ENCODE data around the gene ATP9B. TPM values are rescaled to one million over a fixed set of nuclear protein-coding genes. Genes with fewer than 3 reads are reported as not detected.
A peak's percentile ranks its signal among the peaks of the same experiment; 100 is the strongest.
"Not testable (repeated sequence)": the region's sequence is repeated elsewhere in the genome, so short reads cannot be mapped to it uniquely, and the experiment has no call there.

Gene ATP9B
- total RNA-seq, 2 donors from 2014 or later = 69.5 to 72.4 TPM

GRCh38 chr18:79169958-79170555 is 100.9 kb downstream of the ATP9B start:
- Mint-ChIP-seq H3K4me3 (no peak overlapping the region), H3K27ac (peak overlapping the region; percentile 14), H3K4me1 (peaks cover 9% of the 10 kb centered on the region), H3K36me3 (ENCODE audit: low read depth) (peaks cover 13% of the 10 kb centered on the region), H3K27me3 (no peaks in the 10 kb centered on the region)
- DNase-seq (no peak), ATAC-seq (no peak)
- H3K9me3 ChIP-seq (ENCODE audit: control insufficient read depth, low read length, poor library complexity, severe bottlenecking) = no peaks in the 10 kb centered on the region

- Mint-ChIP-seq H3K36me3 (ENCODE audit: low read depth) (peaks cover 12% of the 10 kb centered on the region), H3K4me1 (peaks cover 12% of the 10 kb centered on the region)
- H3K9me3 ChIP-seq (ENCODE audit: control insufficient read depth, low read length, poor library complexity, severe bottlenecking); ATAC-seq; H3K27ac Mint-ChIP-seq; H3K4me3 Mint-ChIP-seq; DNase-seq; H3K27me3 Mint-ChIP-seq: not testable (repeated sequence)
Measured at GRCh38 chr18:79172331-79172730, 103.1 kb downstream of the ATP9B start.

- no peak overlapping the region for H3K4me3 Mint-ChIP-seq
- DNase-seq (no peak), ATAC-seq (no peak)
- H3K27ac Mint-ChIP-seq = no peak overlapping the region
- no peaks in the 10 kb centered on the region for H3K9me3 ChIP-seq (ENCODE audit: control insufficient read depth, low read length, poor library complexity, severe bottlenecking)
- H3K36me3 Mint-ChIP-seq (ENCODE audit: low read depth) = peaks cover 16% of the 10 kb centered on the region
- H3K27me3 Mint-ChIP-seq = no peaks in the 10 kb centered on the region
- H3K4me1 Mint-ChIP-seq = peaks cover 15% of the 10 kb centered on the region
Measured at GRCh38 chr18:79173742-79174141, 104.5 kb downstream of the ATP9B start.

- no peak for DNase-seq
- ATAC-seq = no peak
- H3K4me1 Mint-ChIP-seq = peaks cover 28% of the 10 kb centered on the region
- H3K36me3 Mint-ChIP-seq (ENCODE audit: low read depth) = peaks cover 21% of the 10 kb centered on the region
- no peak overlapping the region for H3K4me3 Mint-ChIP-seq
- no peaks in the 10 kb centered on the region for H3K27me3 Mint-ChIP-seq
- H3K27ac Mint-ChIP-seq = peak overlapping the region; percentile 11
- no peaks in the 10 kb centered on the region for H3K9me3 ChIP-seq (ENCODE audit: control insufficient read depth, low read length, poor library complexity, severe bottlenecking)
Measured at GRCh38 chr18:79178113-79178531, 108.9 kb downstream of the ATP9B start.

DNA sequence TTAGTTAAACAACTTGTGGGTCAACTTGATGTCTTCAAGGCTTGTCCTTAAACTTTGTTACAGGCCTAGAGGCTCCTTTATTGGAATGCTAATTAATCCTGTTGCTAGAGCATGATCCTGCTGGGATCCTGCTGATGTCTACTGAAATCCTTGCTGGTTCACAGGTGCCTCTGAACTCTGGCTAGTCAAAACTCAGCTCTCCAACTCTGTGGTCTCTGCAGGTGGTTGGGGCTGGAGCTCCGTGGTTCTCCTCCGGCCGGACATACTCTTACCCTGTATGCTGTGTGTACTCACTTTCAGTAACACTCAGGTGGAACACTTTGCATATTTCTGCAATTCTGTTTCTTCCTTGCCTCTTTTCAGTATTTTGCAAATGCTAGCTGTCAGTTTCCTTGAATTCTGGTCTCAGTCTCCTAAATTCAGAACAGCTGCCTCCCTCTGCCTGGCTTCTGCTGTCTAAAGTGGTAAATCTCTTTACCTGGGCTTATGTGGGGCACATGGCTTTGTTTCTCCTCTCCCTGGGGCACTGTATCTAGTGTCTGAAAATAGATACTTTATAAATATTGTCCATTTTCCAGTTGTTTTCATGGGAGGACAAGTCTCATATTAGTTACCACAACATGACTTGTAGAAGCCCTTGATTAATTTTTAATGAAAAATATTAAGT is 113.0 kb downstream of the ATP9B start:
- H3K36me3 Mint-ChIP-seq (ENCODE audit: low read depth) = peaks cover 11% of the 10 kb centered on the region
- no peak for DNase-seq
- H3K27ac Mint-ChIP-seq = no peak overlapping the region
- peaks cover 26% of the 10 kb centered on the region for H3K4me1 Mint-ChIP-seq
- no peaks in the 10 kb centered on the region for H3K27me3 Mint-ChIP-seq
- H3K4me3 Mint-ChIP-seq = no peak overlapping the region
- no peaks in the 10 kb centered on the region for H3K9me3 ChIP-seq (ENCODE audit: control insufficient read depth, low read length, poor library complexity, severe bottlenecking)
- no peak for ATAC-seq

GRCh38 chr18:79185648-79186047 is 116.5 kb downstream of the ATP9B start:
- no peak for ATAC-seq
- Mint-ChIP-seq H3K36me3 (ENCODE audit: low read depth) (peaks cover 4% of the 10 kb centered on the region), H3K27me3 (no peaks in the 10 kb centered on the region), H3K27ac (no peak overlapping the region), H3K4me3 (no peak overlapping the region), H3K4me1 (peaks cover 15% of the 10 kb centered on the region)
- H3K9me3 ChIP-seq (ENCODE audit: control insufficient read depth, low read length, poor library complexity, severe bottlenecking) = no peaks in the 10 kb centered on the region
- DNase-seq = no peak

GRCh38 chr18:79186649-79187048 is 117.5 kb downstream of the ATP9B start:
- Mint-ChIP-seq H3K36me3 (ENCODE audit: low read depth) (peaks cover 2% of the 10 kb centered on the region), H3K27me3 (no peaks in the 10 kb centered on the region), H3K27ac (no peak overlapping the region), H3K4me3 (no peak overlapping the region), H3K4me1 (peaks cover 12% of the 10 kb centered on the region)
- DNase-seq (no peak), ATAC-seq (no peak)
- no peaks in the 10 kb centered on the region for H3K9me3 ChIP-seq (ENCODE audit: control insufficient read depth, low read length, poor library complexity, severe bottlenecking)

DNA sequence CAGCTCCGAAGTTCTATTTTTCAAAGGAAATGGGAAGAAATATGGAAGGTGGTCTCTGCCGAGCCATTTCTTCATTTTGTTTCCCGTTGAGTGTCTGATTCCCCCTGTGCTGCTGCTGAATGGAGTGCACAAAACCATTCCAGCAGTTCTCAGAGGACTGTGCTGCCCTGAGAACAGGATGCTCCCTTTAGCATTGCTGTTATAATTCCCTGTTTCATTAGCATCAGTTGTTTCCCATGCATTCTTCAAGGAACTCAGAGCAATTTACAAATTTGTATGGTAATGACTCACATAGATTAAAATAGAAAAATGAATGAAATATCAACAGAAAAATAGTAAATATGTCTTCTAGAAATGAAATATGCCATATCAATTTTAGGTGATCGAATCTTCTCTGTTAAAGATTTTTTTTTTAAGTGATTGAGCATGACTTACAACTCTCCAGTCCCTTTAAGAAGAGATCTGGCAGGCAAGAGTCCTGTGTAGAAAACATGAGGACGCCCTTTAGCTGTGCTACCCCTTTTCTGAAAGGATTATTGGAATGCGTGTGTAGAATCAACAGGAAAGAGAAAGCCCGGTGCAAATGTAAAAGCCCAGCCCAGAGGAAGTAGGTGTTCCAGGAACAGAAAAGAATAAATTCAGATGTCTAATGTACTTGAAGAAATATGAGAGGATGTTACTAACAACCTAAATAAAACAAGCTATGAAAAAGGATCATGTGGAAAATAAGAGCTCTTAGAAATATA is 118.5 kb downstream of the ATP9B start:
- no peak for ATAC-seq
- Mint-ChIP-seq H3K4me3 (no peak overlapping the region), H3K27ac (no peak overlapping the region), H3K4me1 (peaks cover 5% of the 10 kb centered on the region), H3K27me3 (no peaks in the 10 kb centered on the region), H3K36me3 (ENCODE audit: low read depth) (no peaks in the 10 kb centered on the region)
- no peaks in the 10 kb centered on the region for H3K9me3 ChIP-seq (ENCODE audit: control insufficient read depth, low read length, poor library complexity, severe bottlenecking)
- no peak for DNase-seq

GRCh38 chr18:79191418-79191817 is 122.2 kb downstream of the ATP9B start:
- no peak overlapping the region for H3K4me3 Mint-ChIP-seq
- DNase-seq (no peak), ATAC-seq (no peak)
- no peaks in the 10 kb centered on the region for H3K9me3 ChIP-seq (ENCODE audit: control insufficient read depth, low read length, poor library complexity, severe bottlenecking)
- no peak overlapping the region for H3K27ac Mint-ChIP-seq
- H3K27me3 Mint-ChIP-seq = no peaks in the 10 kb centered on the region
- H3K36me3 Mint-ChIP-seq (ENCODE audit: low read depth) = peaks cover 2% of the 10 kb centered on the region
- H3K4me1 Mint-ChIP-seq = peaks cover 5% of the 10 kb centered on the region

DNA sequence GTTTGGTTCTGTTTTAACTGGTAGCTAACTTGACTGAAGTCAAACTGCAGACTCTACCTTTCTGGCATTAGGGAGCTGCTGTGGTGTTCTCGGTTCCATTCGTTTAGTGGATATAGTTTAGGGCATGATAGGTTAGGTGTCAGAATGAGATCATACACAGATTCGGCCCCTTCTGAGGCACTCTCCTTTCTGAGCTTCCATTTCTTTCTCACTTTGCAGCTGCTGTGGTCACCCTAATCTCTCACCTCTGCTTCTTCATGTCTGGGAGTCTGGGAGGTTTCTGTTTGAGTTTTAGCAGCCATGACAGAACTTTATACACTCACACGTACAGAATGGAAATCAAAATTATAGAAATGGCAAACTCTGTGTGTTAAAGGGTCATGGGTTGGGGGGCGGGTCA is 122.8 kb downstream of the ATP9B start:
- H3K27ac Mint-ChIP-seq = no peak overlapping the region
- DNase-seq = no peak
- no peak for ATAC-seq
- H3K4me1 Mint-ChIP-seq = peaks cover 2% of the 10 kb centered on the region
- H3K4me3 Mint-ChIP-seq = no peak overlapping the region
- peaks cover 2% of the 10 kb centered on the region for H3K36me3 Mint-ChIP-seq (ENCODE audit: low read depth)
- H3K9me3 ChIP-seq (ENCODE audit: control insufficient read depth, low read length, poor library complexity, severe bottlenecking) = no peaks in the 10 kb centered on the region
- no peaks in the 10 kb centered on the region for H3K27me3 Mint-ChIP-seq

DNA sequence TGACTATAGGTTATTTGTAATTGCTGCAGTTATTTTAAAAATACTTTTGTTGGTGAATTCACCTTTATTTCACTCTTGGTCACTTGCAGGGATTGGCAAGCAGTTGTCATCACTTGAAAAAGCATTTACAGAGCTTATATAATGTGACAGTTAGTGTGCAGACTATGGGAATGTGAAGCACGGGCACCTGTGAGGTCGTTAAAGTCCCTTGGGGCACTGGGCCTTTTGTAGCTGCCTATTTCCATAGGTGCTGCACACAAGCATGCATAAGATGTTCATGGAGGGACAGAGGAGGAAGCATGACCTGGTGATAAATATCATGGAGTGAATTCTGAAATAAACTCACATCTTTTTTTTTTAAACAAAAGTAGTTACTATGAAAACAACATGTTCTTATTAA is 124.6 kb downstream of the ATP9B start:
- ATAC-seq = no peak
- Mint-ChIP-seq H3K4me3 (no peak overlapping the region), H3K36me3 (ENCODE audit: low read depth) (peaks cover 6% of the 10 kb centered on the region), H3K4me1 (no peaks in the 10 kb centered on the region), H3K27me3 (no peaks in the 10 kb centered on the region), H3K27ac (peak overlapping the region; percentile 32)
- no peaks in the 10 kb centered on the region for H3K9me3 ChIP-seq (ENCODE audit: control insufficient read depth, low read length, poor library complexity, severe bottlenecking)
- no peak for DNase-seq

DNA sequence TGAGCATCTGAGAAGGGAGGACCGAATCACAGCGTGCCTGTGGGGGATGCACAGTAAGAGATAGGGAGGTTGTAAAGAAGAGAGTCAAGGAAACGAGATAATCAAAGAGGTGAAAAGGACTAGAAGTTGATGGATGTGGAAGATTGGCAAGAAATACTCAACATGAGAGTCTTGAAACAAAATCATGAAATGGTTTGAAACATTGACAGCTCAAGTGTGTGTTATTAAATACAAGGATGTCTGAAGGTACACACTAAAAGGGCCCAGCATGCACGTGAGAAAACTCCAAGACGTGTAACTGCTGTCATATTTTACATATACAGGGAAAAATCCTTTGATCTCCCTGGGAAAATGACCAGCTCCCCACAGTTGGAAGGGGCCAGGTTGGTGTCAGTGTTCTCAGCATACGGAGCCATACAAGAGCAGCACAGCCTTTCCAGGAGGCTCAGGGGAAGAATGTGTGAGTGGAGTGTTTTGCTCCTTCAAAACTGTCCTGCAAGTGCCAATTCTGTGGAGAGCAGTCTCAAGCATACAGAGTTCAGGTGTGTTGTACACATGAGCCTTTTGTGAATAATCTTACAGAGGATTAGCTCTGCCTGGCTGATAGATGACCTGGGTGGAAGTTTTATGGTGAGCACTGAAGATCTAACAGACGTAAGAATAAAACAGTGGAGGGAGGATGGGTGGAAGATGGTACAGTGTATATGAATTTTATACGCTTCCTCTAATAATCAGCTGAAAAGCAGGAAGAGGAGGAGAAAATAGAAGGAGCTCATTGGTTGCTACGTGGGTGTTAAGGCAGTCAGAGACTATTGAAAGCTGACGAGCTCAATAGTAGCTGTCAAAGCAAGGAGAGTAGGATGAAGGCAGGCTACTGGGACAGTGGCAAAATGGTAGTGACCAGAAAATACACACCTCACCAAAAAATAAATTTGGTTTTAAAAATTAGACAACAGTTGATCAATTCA is 126.8 kb downstream of the ATP9B start:
- Mint-ChIP-seq H3K4me1 (no peaks in the 10 kb centered on the region), H3K27ac (no peak overlapping the region), H3K4me3 (no peak overlapping the region), H3K36me3 (ENCODE audit: low read depth) (peaks cover 6% of the 10 kb centered on the region), H3K27me3 (no peaks in the 10 kb centered on the region)
- ATAC-seq = no peak
- no peak for DNase-seq
- no peaks in the 10 kb centered on the region for H3K9me3 ChIP-seq (ENCODE audit: control insufficient read depth, low read length, poor library complexity, severe bottlenecking)

- ATAC-seq = no peak
- no peak for DNase-seq
- H3K36me3 Mint-ChIP-seq (ENCODE audit: low read depth) = peaks cover 6% of the 10 kb centered on the region
- no peaks in the 10 kb centered on the region for H3K27me3 Mint-ChIP-seq
- no peaks in the 10 kb centered on the region for H3K9me3 ChIP-seq (ENCODE audit: control insufficient read depth, low read length, poor library complexity, severe bottlenecking)
- H3K27ac Mint-ChIP-seq = no peak overlapping the region
- no peak overlapping the region for H3K4me3 Mint-ChIP-seq
- H3K4me1 Mint-ChIP-seq = peaks cover 2% of the 10 kb centered on the region
Measured at GRCh38 chr18:79197531-79197930, 128.3 kb downstream of the ATP9B start.
